ENCODE data around the gene CATSPER3. TPM values are rescaled to one million over a fixed set of nuclear protein-coding genes. Genes with fewer than 3 reads are reported as not detected.

Gene CATSPER3
- total and polyA plus RNA-seq, 2 of the 8 experiments (the other 6 are each of a cell fraction or from before 2014, with no cell fraction given) = 0.62 TPM; not detected in 1

DNA sequence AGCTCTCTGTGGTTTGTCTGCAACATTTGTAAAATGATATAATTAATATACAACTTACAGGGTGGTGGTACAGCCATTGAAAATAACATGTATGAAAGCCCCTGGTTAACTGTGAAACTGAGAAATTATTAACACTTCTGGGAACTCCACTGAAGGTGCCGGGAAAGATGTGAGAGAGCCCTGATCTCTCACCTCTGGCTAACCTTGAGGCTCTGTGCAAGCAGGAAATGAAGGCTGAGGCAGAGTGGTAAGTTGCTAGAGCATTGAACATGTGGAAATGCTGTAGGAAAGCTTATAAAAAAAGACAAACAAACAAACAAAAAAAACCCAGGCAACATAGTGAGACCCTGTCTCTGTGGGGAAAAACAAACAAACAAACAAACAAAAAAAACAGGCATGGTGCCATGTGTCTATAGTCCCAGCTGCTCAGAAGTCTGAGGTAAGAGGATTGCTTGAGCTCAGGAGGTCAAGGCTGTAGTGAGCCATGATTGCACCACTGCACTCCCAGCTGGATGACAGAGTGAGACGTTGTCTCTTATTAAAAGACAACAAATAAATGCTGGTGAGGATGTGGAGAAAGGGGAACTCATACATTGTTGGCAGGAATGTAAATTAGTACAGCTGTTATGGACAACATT, 7.5 kb downstream of the CATSPER3 start:
- WGBS, 2 experiments (ENCODE audit: extremely low coverage in 1 of 2, insufficient coverage in 1 of 2, insufficient read length in 1 of 2, insufficient replicate concordance in 2 of 2, low coverage in 1 of 2, low lambda C conversion rate in 2 of 2, missing lambda C conversion rate in 1 of 2) = 90% methylated on average over 2 of the region's 2 CpGs; no CpG with 5 or more reads in 1 of the 2 experiments
- H3K27ac ChIP-seq (ENCODE audit: low read depth, low read length) = no peak overlapping the region
- H2AFZ ChIP-seq (ENCODE audit: low read length) = no peak overlapping the region
- H2BK120ac ChIP-seq (replicated peaks; ENCODE audit: low read depth, low read length) = no peak overlapping the region
- H3K23me2 ChIP-seq (ENCODE audit: low read depth, low read length) = no peaks in the 10 kb centered on the region
- H3K56ac ChIP-seq (replicated peaks; ENCODE audit: insufficient read length, low read depth, low read length) = no peak overlapping the region
- peaks cover 0 to 8% (median 0%) of the 10 kb centered on the region in 4 experiments; a peak in 2 of 8 replicates for H3K36me3 ChIP-seq (ENCODE audit: control insufficient read depth in 2 of 4, insufficient read depth in 4 of 4, low read length in 3 of 4)
- no peak overlapping the region for H4K5ac ChIP-seq (ENCODE audit: insufficient read length, low read depth, low read length)
- H4K20me1 ChIP-seq (replicated peaks in 1 of 2; ENCODE audit: control insufficient read depth in 1 of 2, insufficient read depth in 2 of 2, low read length in 2 of 2) = no peaks in the 10 kb centered on the region
- H3K27me3 ChIP-seq (replicated peaks in 1 of 4; ENCODE audit: control insufficient read depth in 3 of 4, extremely low read depth in 1 of 4, insufficient read depth in 3 of 4, low read length in 3 of 4) = no peaks in the 10 kb centered on the region
- POLR2A ChIA-PET (ENCODE audit: partially characterized antibody) = interaction anchor here (1.5 kb wide), 1 partner anchor 12 kb away, joined by 4 read pairs; no protein-coding TSS in a partner anchor
- no peak overlapping the region for H2BK20ac ChIP-seq (ENCODE audit: low read length)
- no peak overlapping the region for H3K14ac ChIP-seq (ENCODE audit: insufficient read length)
- no peak overlapping the region for H4K91ac ChIP-seq (replicated peaks; ENCODE audit: insufficient read length, low read length)
- H2AK5ac ChIP-seq (ENCODE audit: low read depth, low read length) = no peak overlapping the region
- no peak overlapping the region for H3K23ac ChIP-seq (ENCODE audit: insufficient read length)
- no peak overlapping the region for H3K4me3 ChIP-seq (ENCODE audit: extremely low read depth in 1 of 4, insufficient read depth in 2 of 4, low read depth in 3 of 4, low read length in 4 of 4)
- no peaks in the 10 kb centered on the region for H3K79me2 ChIP-seq (ENCODE audit: control insufficient read depth in 1 of 2, insufficient read depth in 2 of 2, low read length in 2 of 2)
- H3K4me2 ChIP-seq (ENCODE audit: insufficient read depth in 1 of 2, low read depth in 2 of 2, low read length in 2 of 2) = no peak overlapping the region
- no peak overlapping the region for H3K18ac ChIP-seq (ENCODE audit: extremely low read depth, low read length)
- FAIRE-seq (no peak), DNase-seq (ENCODE audit: low read depth in 1 of 2, low spot score in 2 of 2) (no peak)
- TF ChIP-seq SP4 (IDR thresholded peaks at IDR 0.05; ENCODE audit: low read length) (no peak), POLR2A (IDR thresholded peaks at IDR 0.05; ENCODE audit: control extremely low read depth in 1 of 2, low read depth in 2 of 2, low read length in 2 of 2) (no peak), SRF (IDR thresholded peaks at IDR 0.05; ENCODE audit: low read depth, low read length) (no peak), CBX5 (IDR thresholded peaks at IDR 0.05; ENCODE audit: low read depth, low read length) (no peak), TBP (IDR thresholded peaks at IDR 0.05; ENCODE audit: low read depth, low read length) (no peak), TAF7 (optimal IDR thresholded peaks at IDR 0.05; ENCODE audit: borderline replicate concordance, low read depth, low read length) (no peak), RNF2 (IDR thresholded peaks at IDR 0.05; ENCODE audit: borderline replicate concordance, low read depth, low read length, missing control alignments, poor library complexity, severe bottlenecking) (no peak), KDM1A (IDR thresholded peaks at IDR 0.05; ENCODE audit: borderline replicate concordance, low read length) (no peak)
- no peaks in the 10 kb centered on the region for H3K79me1 ChIP-seq (ENCODE audit: low read depth, low read length)
- no peak overlapping the region for H2BK12ac ChIP-seq (ENCODE audit: low read depth, low read length)
- peaks cover 24 to 26% of the 10 kb centered on the region in 2 experiments for H3K9me3 ChIP-seq (ENCODE audit: insufficient read depth in 2 of 2, low read depth in 1 of 2, low read length in 1 of 2)
- H3K4me1 ChIP-seq (replicated peaks in 1 of 4; ENCODE audit: control insufficient read depth in 3 of 4, insufficient read depth in 4 of 4, low read length in 3 of 4) = no peaks in the 10 kb centered on the region
- no peak overlapping the region for H3K9ac ChIP-seq (replicated peaks in 1 of 4; ENCODE audit: extremely low read depth in 1 of 4, low read depth in 3 of 4, low read length in 3 of 4)
- no peak overlapping the region for H2BK15ac ChIP-seq (ENCODE audit: low read length)
- CTCF ChIA-PET (ENCODE audit: partially characterized antibody) = no interaction called here
- H2BK5ac ChIP-seq (ENCODE audit: low read depth, low read length) = no peak overlapping the region
- no peak overlapping the region for H3K4ac ChIP-seq (replicated peaks; ENCODE audit: insufficient read length, low read depth, low read length)
- H4K8ac ChIP-seq (ENCODE audit: extremely low read depth, insufficient read depth, low read length) = no peak overlapping the region
